Cortex of kidney (tissue), 1 donor: ENCODE results near the gene DTWD1.
"Not testable (repeated sequence)": the region's sequence is repeated elsewhere in the genome, so short reads cannot be mapped to it uniquely, and the experiment has no call there.

Experiments used
- DNase-seq: peaks from one replicate; lab custom pipeline; 2025; lab: John Stamatoyannopoulos, UW

Gene DTWD1

GRCh38 chr15:49620658-49621368 lies at the start of gene DTWD1, which contains the start of gene FAM227B:
Gene DTWD1 (plus strand): TSS chr15:49621048. CDS start chr15:49625168, 4,120 bp downstream.
Gene FAM227B (minus strand): TSS chr15:49620818. CDS start chr15:49615171, 5,647 bp downstream.
- DNase-seq = peak; percentile 99

GRCh38 chr15:49573421-49573820 lies 47.4 kb upstream of the DTWD1 start:
- DNase-seq = no peak

- no peak for DNase-seq
These were observed 31.8 kb upstream of the DTWD1 start for GRCh38 chr15:49589030-49589429.

- not testable (repeated sequence) for DNase-seq
These were observed 28.0 kb upstream of the DTWD1 start for GRCh38 chr15:49592829-49593316.

GRCh38 chr15:49604625-49605409 lies 16.0 kb upstream of the DTWD1 start:
- no peak for DNase-seq

- DNase-seq = no peak
These were observed 15.3 kb upstream of the DTWD1 start for GRCh38 chr15:49605588-49605987.

- DNase-seq = no peak
These were observed 14.3 kb upstream of the DTWD1 start for GRCh38 chr15:49606594-49606993.

- DNase-seq = no peak
These were observed 10.5 kb upstream of the DTWD1 start for GRCh38 chr15:49610157-49610918.

GRCh38 chr15:49612240-49612639 lies 8.6 kb upstream of the DTWD1 start:
- not testable (repeated sequence) for DNase-seq

- DNase-seq = no peak
These were observed 1.6 kb upstream of the DTWD1 start for GRCh38 chr15:49619226-49619625.

- no peak for DNase-seq
These were observed 649 bp upstream of the DTWD1 start for GRCh38 chr15:49620199-49620598.

- DNase-seq = no peak
These were observed 558 bp downstream of the DTWD1 start for GRCh38 chr15:49621401-49621811.

- DNase-seq = no peak
These were observed 1.0 kb downstream of the DTWD1 start for GRCh38 chr15:49621887-49622286.

GRCh38 chr15:49622561-49622960 lies 1.7 kb downstream of the DTWD1 start:
- no peak for DNase-seq

- DNase-seq = no peak
These were observed 3.2 kb downstream of the DTWD1 start for GRCh38 chr15:49624056-49624455.

GRCh38 chr15:49625460-49626036 lies 4.7 kb downstream of the DTWD1 start:
- DNase-seq = no peak

GRCh38 chr15:49627407-49627877 lies 6.6 kb downstream of the DTWD1 start:
- no peak for DNase-seq

GRCh38 chr15:49628379-49628778 lies 7.5 kb downstream of the DTWD1 start:
- no peak for DNase-seq

- DNase-seq = no peak
These were observed 17.0 kb downstream of the DTWD1 start for GRCh38 chr15:49637857-49638256.

- no peak for DNase-seq
These were observed 23.5 kb downstream of the DTWD1 start for GRCh38 chr15:49644364-49644794.

- no peak for DNase-seq
These were observed 24.4 kb downstream of the DTWD1 start for GRCh38 chr15:49645277-49645676.

GRCh38 chr15:49645941-49646340 lies 25.1 kb downstream of the DTWD1 start:
- no peak for DNase-seq
